Mesendoderm (in vitro differentiated cells): Measurements from ENCODE around the gene YIPF2.

Experiments used
- DNase-seq: peaks from one replicate; pipeline ENCODE4 v3.0.0; 2013
- H2AK5ac ChIP-seq: 2 replicates; pipeline ENCODE4 v1.6.1; 2013; ENCODE audit warnings: low read length, inconsistent platforms
- H2BK120ac ChIP-seq: 2 replicates; pipeline ENCODE4 v1.6.1; 2013; ENCODE audit warnings: low read depth, mild to moderate bottlenecking, low read length, moderate library complexity, mixed read lengths
- H2BK15ac ChIP-seq: replicated peaks from 2 replicates; pipeline ENCODE4 v1.6.1; 2013; ENCODE audit warnings: low read depth, mild to moderate bottlenecking, moderate library complexity
- H2BK5ac ChIP-seq: 2 replicates; pipeline ENCODE4 v1.6.1; 2013; ENCODE audit warnings: low read length, inconsistent platforms
- H3K18ac ChIP-seq: 2 replicates; pipeline ENCODE4 v1.6.1; 2013; ENCODE audit warnings: mild to moderate bottlenecking, low read length, mixed read lengths
- H3K23ac ChIP-seq: one replicate; pipeline ENCODE4 v1.6.1; 2013; ENCODE audit warnings: low read length
- H3K27ac ChIP-seq: 2 replicates; pipeline ENCODE4 v1.5.1; 2013; ENCODE audit warnings: low read depth, mild to moderate bottlenecking, inconsistent platforms, low read length, moderate library complexity
- H3K27me3 ChIP-seq: 2 replicates; pipeline ENCODE4 v1.6.1; 2013; ENCODE audit warnings: low read length, control low read depth, mild to moderate bottlenecking, inconsistent platforms; ENCODE audit not compliant: insufficient read depth, poor library complexity
- H3K36me3 ChIP-seq: 2 replicates; pipeline ENCODE4 v1.6.1; 2013; ENCODE audit warnings: low read length, inconsistent platforms; ENCODE audit not compliant: control insufficient read depth, insufficient read depth
- H3K4ac ChIP-seq: one replicate; pipeline ENCODE4 v1.6.1; 2013; ENCODE audit warnings: low read depth, mild to moderate bottlenecking, low read length, moderate library complexity
- H3K4me1 ChIP-seq: 2 replicates; pipeline ENCODE4 v1.6.1; 2013; ENCODE audit warnings: low read depth, low read length, inconsistent platforms; ENCODE audit not compliant: control insufficient read depth
- H3K4me2 ChIP-seq: 2 replicates; pipeline ENCODE4 v1.6.1; 2013; ENCODE audit warnings: low read length
- H3K4me3 ChIP-seq: 2 replicates; pipeline ENCODE4 v1.5.1; 2013; ENCODE audit warnings: mild to moderate bottlenecking, low read length
- H3K56ac ChIP-seq: one replicate; pipeline ENCODE4 v1.6.1; 2013; ENCODE audit warnings: low read length
- H3K79me1 ChIP-seq: 2 replicates; pipeline ENCODE4 v1.6.1; 2013; ENCODE audit warnings: low read length, inconsistent platforms
- H3K79me2 ChIP-seq: 2 replicates; pipeline ENCODE4 v1.6.1; 2013; ENCODE audit warnings: mild to moderate bottlenecking, low read length; ENCODE audit not compliant: control insufficient read depth, insufficient read depth
- H3K9ac ChIP-seq: 2 replicates; pipeline ENCODE4 v1.6.1; 2013; ENCODE audit warnings: low read length, inconsistent platforms
- H4K5ac ChIP-seq: one replicate; pipeline ENCODE4 v1.6.1; 2013; ENCODE audit warnings: low read length
- H4K8ac ChIP-seq: one replicate; pipeline ENCODE4 v1.6.1; 2013; ENCODE audit warnings: low read depth, mild to moderate bottlenecking, control low read depth, low read length, moderate library complexity
- WGBS: extraction: QIAGEN DNeasy Blood & Tissue Kit; methylation state at CpG from one replicate; pipeline ENCODE4 v1.1.7; 2013; ENCODE audit warnings: low lambda C conversion rate, missing lambda C conversion rate; ENCODE audit not compliant: insufficient coverage; ENCODE audit errors: extremely low coverage; 5-methylcytosine and 5-hydroxymethylcytosine counted together

Gene YIPF2

GRCh38 chr19:10927730-10928562 is 493 bp downstream of the YIPF2 start:
- H3K79me1 ChIP-seq: peaks cover 18% of the 10 kb centered on the region
- no peak overlapping the region for H4K8ac ChIP-seq
- peaks cover 2% of the 10 kb centered on the region for H3K4me1 ChIP-seq
- no CpG with 5 or more reads among the region's 47 CpGs for WGBS
- no peak overlapping the region for H4K5ac ChIP-seq
- no peak overlapping the region for H3K27ac ChIP-seq
- no peak overlapping the region for H3K4ac ChIP-seq
- H3K56ac ChIP-seq: peak overlapping the region; percentile 88
- H3K79me2 ChIP-seq: peaks cover 20% of the 10 kb centered on the region
- H3K36me3 ChIP-seq: peaks cover 4% of the 10 kb centered on the region
- peak overlapping the region; percentile 78 for H3K4me3 ChIP-seq
- peak overlapping the region; percentile 83 for H3K9ac ChIP-seq
- H2AK5ac ChIP-seq: no peak overlapping the region
- no peaks in the 10 kb centered on the region for H3K27me3 ChIP-seq
- H2BK5ac ChIP-seq: no peak overlapping the region
- no peak overlapping the region for H2BK15ac ChIP-seq
- H2BK120ac ChIP-seq: no peak overlapping the region
- H3K18ac ChIP-seq: peak overlapping the region; percentile 53
- no peak overlapping the region for H3K23ac ChIP-seq
- peak overlapping the region; percentile 87 for H3K4me2 ChIP-seq
- no peak for DNase-seq

DNA sequence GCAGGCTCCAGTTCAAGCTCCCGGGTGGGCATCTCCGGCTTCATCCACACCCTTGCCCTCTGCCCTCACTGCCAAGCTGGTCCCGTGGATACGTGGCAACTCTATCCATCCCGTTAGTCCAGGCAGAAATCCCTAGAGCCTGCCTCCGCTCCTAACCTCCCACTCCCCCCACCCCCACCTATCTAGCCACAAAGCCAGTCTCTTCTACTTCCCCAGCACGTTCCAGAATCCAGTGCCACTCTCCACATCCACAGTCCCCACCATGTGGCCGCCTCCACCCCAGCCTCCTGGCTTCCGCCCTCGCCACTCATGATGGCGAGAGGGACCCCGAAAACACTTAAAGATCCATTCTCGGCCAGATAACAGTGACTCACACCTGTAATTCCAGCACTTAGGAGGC is 3.8 kb downstream of the YIPF2 start:
- Histone ChIP-seq H2BK120ac (no peak overlapping the region), H3K18ac (no peak overlapping the region), H4K8ac (no peak overlapping the region), H2BK5ac (no peak overlapping the region), H3K4me1 (peaks cover under 1% of the 10 kb centered on the region), H3K56ac (no peak overlapping the region), H3K4me3 (no peak overlapping the region), H3K27ac (no peak overlapping the region), H3K9ac (no peak overlapping the region), H3K36me3 (peaks cover 4% of the 10 kb centered on the region), H3K27me3 (no peaks in the 10 kb centered on the region), H3K4ac (no peak overlapping the region), H3K79me1 (peaks cover 15% of the 10 kb centered on the region), H3K79me2 (peaks cover 15% of the 10 kb centered on the region), H2AK5ac (no peak overlapping the region), H3K23ac (no peak overlapping the region), H3K4me2 (no peak overlapping the region), H2BK15ac (no peak overlapping the region), H4K5ac (no peak overlapping the region)
- no peak for DNase-seq
- WGBS: no CpG with 5 or more reads among the region's 13 CpGs

GRCh38 chr19:10923260-10924112 is 5.0 kb downstream of the YIPF2 start:
- Histone ChIP-seq H2BK5ac (no peak overlapping the region), H3K9ac (no peak overlapping the region), H3K18ac (no peak overlapping the region), H3K36me3 (peaks cover 7% of the 10 kb centered on the region), H3K79me1 (peaks cover 10% of the 10 kb centered on the region), H2AK5ac (no peak overlapping the region), H3K4me2 (no peak overlapping the region), H2BK120ac (no peak overlapping the region), H3K56ac (no peak overlapping the region), H4K8ac (no peak overlapping the region), H3K23ac (no peak overlapping the region), H3K4me1 (no peaks in the 10 kb centered on the region), H3K4ac (no peak overlapping the region), H3K27me3 (no peaks in the 10 kb centered on the region), H3K79me2 (peaks cover 7% of the 10 kb centered on the region), H3K27ac (no peak overlapping the region), H3K4me3 (no peak overlapping the region), H4K5ac (no peak overlapping the region), H2BK15ac (no peak overlapping the region)
- no peak for DNase-seq
- WGBS: no CpG with 5 or more reads among the region's 29 CpGs

GRCh38 chr19:10922638-10923014 is 5.8 kb downstream of the YIPF2 start:
- no CpG with 5 or more reads among the region's 13 CpGs for WGBS
- Histone ChIP-seq H3K4ac (no peak overlapping the region), H4K5ac (no peak overlapping the region), H3K4me2 (no peak overlapping the region), H3K4me3 (no peak overlapping the region), H3K9ac (no peak overlapping the region), H3K27me3 (no peaks in the 10 kb centered on the region), H3K27ac (no peak overlapping the region), H3K56ac (no peak overlapping the region), H2BK5ac (no peak overlapping the region), H3K79me2 (peaks cover 1% of the 10 kb centered on the region), H3K79me1 (peaks cover 5% of the 10 kb centered on the region), H2AK5ac (no peak overlapping the region), H2BK15ac (no peak overlapping the region), H3K4me1 (no peaks in the 10 kb centered on the region), H3K36me3 (peaks cover 7% of the 10 kb centered on the region), H2BK120ac (no peak overlapping the region), H3K23ac (no peak overlapping the region), H3K18ac (no peak overlapping the region), H4K8ac (no peak overlapping the region)
- DNase-seq: no peak

DNA sequence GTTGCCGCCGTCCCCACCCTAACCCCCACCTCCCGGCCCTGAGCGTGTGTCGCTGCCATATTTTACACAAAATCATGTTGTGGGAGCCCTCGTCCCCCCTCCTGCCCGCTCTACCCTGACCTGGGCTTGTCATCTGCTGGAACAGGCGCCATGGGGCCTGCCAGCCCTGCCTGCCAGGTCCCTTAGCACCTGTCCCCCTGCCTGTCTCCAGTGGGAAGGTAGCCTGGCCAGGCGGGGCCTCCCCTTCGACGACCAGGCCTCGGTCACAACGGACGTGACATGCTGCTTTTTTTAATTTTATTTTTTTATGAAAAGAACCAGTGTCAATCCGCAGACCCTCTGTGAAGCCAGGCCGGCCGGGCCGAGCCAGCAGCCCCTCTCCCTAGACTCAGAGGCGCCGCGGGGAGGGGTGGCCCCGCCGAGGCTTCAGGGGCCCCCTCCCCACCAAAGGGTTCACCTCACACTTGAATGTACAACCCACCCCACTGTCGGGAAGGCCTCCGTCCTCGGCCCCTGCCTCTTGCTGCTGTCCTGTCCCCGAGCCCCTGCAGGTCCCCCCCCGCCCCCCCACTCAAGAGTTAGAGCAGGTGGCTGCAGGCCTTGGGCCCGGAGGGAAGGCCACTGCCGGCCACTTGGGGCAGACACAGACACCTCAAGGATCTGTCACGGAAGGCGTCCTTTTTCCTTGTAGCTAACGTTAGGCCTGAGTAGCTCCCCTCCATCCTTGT is 6.4 kb downstream of the YIPF2 start:
- no peaks in the 10 kb centered on the region for H3K4me1 ChIP-seq
- H3K18ac ChIP-seq: no peak overlapping the region
- no peak overlapping the region for H3K56ac ChIP-seq
- H3K27ac ChIP-seq: no peak overlapping the region
- H3K79me1 ChIP-seq: no peaks in the 10 kb centered on the region
- H3K36me3 ChIP-seq: peaks cover 7% of the 10 kb centered on the region
- H2BK5ac ChIP-seq: no peak overlapping the region
- no peak overlapping the region for H3K4ac ChIP-seq
- DNase-seq: peak; percentile 28
- H3K4me2 ChIP-seq: no peak overlapping the region
- no peak overlapping the region for H3K4me3 ChIP-seq
- H3K27me3 ChIP-seq: no peaks in the 10 kb centered on the region
- no peak overlapping the region for H3K9ac ChIP-seq
- no peak overlapping the region for H2BK120ac ChIP-seq
- no CpG with 5 or more reads among the region's 33 CpGs for WGBS
- H4K8ac ChIP-seq: no peak overlapping the region
- no peak overlapping the region for H2BK15ac ChIP-seq
- no peak overlapping the region for H3K23ac ChIP-seq
- H3K79me2 ChIP-seq: no peaks in the 10 kb centered on the region
- H4K5ac ChIP-seq: no peak overlapping the region
- no peak overlapping the region for H2AK5ac ChIP-seq
